HuH-7 (cell line): ENCODE measurements around the gene ORC4.

Source experiments
- DNase-seq: peaks from one replicate; pipeline ENCODE4 v3.0.0; 2011; ENCODE audit warnings: low spot score

The ORC4 gene

DNA sequence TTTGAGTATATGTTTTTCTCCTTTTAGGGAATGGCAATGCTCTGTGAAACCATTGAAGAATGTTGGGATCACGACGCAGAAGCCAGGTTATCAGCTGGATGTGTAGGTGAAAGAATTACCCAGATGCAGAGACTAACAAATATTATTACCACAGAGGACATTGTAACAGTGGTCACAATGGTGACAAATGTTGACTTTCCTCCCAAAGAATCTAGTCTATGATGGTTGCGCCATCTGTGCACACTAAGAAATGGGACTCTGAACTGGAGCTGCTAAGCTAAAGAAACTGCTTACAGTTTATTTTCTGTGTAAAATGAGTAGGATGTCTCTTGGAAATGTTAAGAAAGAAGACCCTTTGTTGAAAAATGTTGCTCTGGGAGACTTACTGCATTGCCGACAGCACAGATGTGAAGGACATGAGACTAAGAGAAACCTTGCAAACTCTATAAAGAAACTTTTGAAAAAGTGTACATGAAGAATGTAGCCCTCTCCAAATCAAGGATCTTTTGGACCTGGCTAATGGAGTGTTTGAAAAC, 93.4 kb downstream of the ORC4 start:
- DNase-seq, result peak; percentile 13

DNA sequence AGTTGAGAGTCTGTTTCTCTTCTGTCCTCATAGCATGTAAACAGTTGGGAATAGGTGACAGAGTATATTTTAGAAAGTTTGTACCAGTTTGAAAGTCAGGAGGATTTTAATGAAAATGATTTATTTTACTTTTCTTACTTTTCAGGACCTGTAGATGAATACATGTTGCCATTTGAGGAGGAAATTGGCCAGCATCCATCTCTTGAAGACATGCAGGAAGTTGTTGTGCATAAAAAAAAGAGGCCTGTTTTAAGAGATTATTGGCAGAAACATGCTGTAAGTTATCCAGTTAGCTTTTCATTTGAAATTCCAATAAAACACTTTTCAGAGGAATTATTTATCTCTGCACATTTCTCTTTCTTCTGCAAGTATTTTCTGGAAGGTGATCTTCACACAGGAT, 94.7 kb downstream of the ORC4 start:
- DNase-seq, result no peak

DNA sequence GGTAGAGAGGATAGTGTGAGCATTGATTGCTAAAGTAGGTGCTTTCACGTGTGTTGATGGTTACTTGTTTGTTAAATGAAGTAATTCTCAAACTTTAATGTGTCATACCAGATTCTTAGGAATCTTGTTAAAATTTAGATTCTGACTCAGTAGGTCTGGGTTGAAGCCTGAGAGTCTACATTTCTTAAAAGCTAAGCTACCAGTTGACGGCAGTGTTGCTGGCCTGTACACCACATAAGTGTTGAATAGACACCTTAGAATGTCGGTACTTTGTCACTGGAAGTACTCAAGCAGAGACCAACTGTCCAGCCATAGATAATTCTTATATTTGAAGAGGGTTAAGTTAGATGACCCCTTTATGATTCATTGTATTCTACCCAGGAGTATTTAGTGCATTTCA, 95.9 kb downstream of the ORC4 start:
- no peak for DNase-seq

DNA sequence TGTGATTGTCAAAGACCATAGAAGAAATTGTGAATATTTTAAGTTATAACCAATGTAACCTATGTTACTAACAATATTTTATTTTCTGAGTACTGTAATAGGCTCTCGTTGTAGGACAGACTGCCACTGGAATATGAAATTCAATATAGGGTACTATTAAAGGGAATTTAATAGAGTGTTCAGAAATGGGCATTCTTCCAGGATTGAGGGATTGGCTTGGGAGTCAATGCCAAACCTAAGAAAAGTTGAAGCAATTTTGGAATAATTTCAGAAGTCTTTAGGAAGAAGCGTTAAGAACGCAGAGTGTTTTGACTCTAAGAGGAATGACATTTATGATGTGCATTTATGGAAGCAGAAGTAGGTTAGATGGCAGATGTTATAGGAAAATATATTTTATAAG, 96.7 kb downstream of the ORC4 start:
- no peak for DNase-seq

DNA sequence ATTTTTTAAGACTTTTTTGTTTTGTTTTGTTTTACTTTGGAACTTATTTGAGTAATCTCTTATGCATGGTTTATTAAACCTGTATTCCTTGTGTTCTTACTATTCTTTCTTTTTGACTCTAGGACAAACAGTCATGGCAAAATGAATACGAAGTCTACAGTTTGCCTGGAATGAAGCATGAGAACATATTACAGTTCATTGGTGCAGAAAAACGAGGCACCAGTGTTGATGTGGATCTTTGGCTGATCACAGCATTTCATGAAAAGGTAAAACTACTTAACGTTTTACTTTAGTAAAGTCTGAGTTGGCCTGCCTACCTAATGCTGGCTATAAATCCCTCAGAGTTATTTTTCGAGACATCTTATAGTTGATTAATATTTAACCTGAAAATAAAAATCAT, 103.4 kb downstream of the ORC4 start:
- DNase-seq, result no peak

DNA sequence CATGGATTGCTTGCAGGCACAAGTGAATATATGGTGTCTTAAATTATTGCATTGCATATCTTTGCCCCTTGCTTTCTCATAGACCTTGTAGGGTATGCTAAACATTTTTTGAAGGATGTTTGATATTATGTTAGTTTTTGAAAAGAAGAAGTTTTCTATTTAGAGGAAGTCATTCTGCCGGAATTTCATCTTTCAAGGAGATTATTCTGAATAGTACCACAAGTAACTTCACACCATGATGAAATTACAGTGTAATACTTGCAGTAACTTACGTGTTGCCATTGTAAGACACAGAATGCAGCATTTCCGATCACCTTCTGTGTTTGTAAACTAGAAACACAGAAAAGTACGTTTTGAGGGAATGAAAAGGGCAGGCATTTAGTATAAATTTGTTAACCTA, 103.8 kb downstream of the ORC4 start:
- DNase-seq, result no peak

DNA sequence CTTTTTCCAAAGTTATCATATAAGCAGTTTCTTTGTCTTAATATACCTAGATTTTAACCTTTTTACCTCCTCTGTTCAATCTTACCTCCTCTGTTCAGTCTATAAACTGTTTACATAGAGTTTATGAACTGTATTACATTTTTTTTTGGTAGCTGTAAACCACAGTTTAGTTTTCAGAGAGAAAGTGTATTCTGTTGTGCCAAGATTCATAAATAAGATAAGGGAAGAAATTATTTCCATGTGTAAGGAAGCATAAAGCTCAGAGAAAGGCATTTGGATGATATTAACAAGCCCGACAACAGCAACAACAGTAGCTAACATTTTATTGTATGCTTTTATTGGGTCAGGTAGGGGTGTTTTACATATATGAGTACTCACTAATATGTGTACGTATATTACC, 104.5 kb downstream of the ORC4 start:
- DNase-seq, result no peak

DNA sequence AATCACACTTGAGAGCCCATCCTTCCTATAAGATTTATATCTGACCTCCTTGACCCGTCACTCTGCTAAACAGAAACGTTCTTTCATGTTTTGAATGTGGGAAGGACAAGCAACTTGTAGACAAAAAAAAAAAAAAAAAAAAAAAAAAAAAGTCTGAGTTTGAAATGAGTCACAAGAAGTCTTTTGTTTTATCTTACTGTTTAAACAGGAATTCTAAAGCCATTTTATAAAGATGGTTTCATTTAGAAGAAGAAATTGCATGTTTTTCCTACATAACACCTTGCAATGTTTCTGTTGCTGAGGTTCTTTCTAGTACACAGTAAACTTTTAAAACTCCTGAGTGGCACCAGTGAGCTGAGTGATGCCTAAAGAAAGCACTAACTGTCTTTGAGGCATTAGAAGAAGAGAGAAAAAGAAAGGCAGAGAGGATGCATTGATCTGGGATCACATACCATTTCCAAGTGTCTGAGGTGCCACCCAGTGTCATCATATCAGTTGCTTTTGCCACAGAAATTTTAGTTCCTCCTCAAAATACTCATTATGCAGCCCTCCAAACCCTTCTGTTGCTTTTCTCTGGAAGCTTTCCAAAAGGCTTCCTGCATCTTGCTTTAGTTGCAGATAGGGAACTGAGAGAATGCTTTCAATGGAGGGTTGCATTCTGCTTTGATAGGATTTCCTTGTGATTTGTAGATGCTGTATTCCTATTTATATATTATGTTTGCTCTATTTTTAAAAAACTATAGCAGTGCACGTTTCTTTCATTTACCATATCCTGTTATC, 106.6 kb downstream of the ORC4 start:
- DNase-seq, result no peak

DNA sequence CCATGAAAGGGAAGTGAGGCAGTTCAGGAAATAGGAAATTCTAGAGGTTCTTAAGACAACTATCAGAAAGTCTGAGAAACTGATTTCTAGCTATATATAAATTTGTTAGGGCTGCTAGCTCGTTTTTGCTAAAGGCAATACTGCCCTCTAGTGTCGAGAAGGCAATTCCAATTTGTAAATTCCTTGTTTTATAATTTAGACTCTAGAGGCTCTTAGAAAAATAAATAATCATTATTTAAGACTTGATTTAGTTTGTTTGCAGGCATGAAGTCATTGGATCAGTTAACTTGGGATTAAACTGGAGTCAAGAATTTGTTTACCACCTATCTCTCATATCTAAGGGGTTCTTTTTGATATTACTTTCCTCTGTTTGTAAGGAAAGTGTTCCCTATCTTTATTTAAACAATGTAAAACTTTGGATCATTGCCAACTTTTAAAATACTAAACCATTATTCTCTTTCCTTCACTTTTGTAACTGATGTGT, 109.5 kb downstream of the ORC4 start:
- no peak for DNase-seq

DNA sequence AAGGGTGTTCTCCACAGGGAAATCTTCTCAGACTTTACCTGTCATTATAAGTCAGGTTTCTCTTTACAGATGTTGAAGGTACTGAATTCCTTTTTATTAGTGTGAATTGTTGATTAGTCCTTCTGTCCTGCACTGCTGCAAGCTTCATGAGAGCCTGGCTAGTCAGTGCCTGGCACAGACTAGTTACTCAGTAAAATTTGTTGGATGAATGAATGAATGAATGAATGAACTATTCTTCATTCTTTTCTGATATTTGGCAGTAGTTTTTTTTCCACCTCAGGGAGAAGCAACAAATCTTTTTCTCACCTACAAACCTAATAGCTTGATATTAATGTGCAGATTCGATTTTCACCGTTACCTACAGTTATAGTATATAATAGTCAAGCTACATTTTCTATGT, 111.4 kb downstream of the ORC4 start:
- DNase-seq, result no peak

DNA sequence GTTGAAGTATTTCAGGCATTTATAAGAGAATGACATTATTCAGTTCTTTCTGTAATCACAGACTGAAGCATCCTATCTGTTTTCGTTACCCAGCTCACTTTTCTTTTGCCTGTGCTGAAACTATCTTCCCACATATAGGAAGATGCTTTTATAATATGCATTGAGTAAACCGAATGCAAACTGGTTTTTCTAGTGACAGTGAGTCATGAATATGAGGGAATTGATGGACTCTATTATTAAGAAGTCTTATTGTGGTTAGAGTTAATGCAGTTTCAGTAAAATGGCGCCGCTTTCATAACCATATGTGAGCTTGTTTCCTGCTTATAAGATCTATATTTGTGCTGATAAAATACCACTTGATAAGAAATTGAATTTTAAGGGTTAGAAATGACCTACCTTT, 116.5 kb downstream of the ORC4 start:
- DNase-seq, result no peak

DNA sequence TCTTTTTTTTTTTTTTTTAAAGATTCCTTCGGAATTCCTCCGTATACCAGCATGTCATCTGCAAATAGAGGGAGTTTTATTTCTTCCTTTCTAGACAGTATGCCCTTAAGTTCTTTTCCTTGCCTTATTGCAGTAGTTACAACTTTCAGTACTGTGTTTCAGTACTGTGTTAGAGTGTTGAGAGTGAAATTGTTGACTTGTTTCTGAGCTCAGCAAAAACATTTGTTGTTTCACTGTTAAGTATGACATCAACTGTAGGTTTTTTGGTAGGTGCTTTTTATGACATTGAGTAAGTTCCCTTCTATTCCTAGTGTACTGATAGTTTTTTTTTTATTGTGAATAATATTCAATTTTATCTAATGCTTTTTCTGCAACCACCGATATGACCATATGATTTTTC, 131.9 kb downstream of the ORC4 start:
- DNase-seq, result no peak

DNA sequence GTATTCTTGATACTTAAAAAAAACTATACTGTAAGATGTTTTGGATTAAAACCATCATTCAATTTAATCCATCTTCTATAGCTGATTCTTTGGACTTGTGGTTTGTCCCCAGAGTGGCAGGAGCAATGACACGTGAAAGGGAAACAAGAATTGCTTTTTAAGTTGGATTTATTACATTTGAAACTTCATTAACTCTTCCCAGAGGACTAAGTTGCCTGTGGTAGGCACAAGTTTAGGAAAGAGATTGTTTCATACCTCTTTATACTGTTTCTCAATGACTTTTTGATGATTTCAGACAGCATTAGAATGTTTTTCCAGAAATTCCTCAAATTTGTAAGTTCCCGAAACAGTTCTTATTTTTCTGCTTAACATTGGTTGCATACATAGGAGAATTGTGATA, 134.4 kb downstream of the ORC4 start:
- no peak for DNase-seq

DNA sequence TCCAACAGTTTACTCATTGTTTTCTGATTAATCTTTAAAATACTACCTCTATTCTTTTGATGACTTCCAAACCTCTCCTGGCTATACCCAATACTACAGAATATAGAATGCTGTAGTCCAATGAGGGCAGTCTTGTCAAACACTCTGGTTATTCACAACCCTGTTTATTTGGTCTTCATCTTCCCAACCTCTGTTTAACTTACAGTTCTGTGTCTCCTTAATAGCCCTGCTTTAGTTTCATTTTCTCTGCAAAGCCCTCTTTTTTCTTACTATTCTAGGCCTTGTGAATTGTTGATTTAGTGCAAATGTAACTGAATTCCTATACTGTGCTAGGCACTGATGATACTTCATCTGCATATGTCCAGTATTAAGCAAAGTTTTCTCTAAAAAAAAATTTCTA, 135.7 kb downstream of the ORC4 start:
- DNase-seq, result no peak

DNA sequence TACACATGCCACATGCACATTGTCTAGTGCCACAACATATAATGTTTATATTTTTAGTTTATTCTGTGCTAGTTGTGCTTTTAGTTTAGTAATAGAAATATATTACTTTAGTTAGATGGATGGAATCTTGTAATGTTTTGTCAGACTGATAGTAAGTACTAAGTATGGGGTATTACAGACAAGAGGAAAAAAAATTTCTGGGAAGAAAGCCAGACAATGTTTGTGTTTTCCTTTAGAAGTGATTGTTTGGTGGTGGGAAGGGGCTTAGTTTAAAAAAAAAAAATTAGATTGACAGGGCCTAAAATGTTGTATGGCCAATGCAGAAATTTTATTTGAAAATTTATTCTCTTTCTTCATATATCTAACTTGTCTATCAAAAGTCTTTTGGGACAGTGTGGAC, 137.9 kb downstream of the ORC4 start:
- DNase-seq, result no peak
